Measurements from ENCODE around the gene PIGK.

DNA sequence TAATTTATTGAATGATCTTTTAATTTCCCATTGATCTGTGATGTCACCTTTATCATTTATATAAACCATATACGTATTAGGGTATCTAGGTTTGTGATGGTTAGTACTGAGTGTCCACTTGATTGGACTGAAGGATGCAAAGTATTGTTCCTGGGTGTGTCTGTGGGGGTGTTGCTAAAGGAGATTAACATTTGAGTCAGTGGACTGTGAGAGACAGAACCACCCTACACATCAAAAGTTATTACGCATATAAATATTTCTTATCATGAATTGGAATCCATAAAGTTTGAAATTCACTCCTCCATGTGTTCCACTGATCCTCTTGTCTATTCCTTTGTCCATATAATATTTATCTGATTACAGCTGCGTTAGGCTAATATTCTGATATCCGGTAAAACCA, 100.5 kb downstream of the PIGK start:
- no peak for TF ChIP-seq POLR2A (IDR thresholded peaks at IDR 0.05; ENCODE audit: low read depth, low read length)
- no peak for TF ChIP-seq POLR2AphosphoS5 (IDR thresholded peaks at IDR 0.05; ENCODE audit: low read depth, low read length)
- no peak for TF ChIP-seq TAF1 (IDR thresholded peaks at IDR 0.05; ENCODE audit: low read depth, low read length)
- no peak for TF ChIP-seq SPI1 (IDR thresholded peaks at IDR 0.05; ENCODE audit: low read depth, low read length)
- no peak for TF ChIP-seq POU2F2 (IDR thresholded peaks at IDR 0.05; ENCODE audit: low read depth, low read length)
- TF ChIP-seq PAX5 (IDR thresholded peaks at IDR 0.05; ENCODE audit: insufficient read depth, low read length, severe bottlenecking), result no peak

All from GM12891 (cell line).